ENCODE data around the gene ZNF425. TPM values are rescaled to one million over a fixed set of nuclear protein-coding genes. Genes with fewer than 3 reads are reported as not detected.

ZNF425 gene
- polyA plus RNA-seq, 1 donor: 4.3 TPM

DNA sequence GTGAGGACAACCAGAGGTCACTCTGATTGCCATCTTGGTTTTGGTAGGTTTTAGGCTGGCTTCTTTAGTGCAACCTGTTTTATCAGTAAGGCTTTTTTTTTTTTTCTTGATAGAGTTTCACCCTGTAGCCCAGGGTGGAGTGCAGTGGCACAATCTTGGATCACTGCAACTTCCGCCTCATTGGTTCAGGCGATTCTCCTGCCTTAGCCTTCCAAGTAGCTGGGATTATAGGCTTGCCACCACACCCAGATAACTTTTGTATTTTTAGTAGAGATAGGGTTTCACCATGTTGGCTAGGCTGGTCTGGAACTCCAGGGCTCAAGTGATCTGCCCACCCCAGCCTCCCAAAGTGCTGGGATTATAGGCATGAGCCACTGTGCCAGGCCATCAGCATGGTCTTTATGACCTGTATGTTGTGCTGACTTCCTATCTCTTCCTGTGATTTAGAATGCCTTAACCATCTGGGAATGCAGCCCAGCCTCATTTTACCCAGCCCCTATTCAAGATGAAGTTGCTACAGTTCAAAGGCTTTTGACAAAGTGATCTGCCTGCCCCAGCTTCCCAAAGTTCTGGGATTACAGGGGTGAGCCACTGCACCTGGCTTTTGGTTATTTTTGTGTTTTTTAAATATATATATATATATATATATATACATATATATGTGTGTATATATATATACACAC is 7.0 kb upstream of the ZNF425 start:
- no CpG with 5 or more reads among the region's 2 CpGs for WGBS (ENCODE audit: insufficient coverage, low lambda C conversion rate)
- H3K9me3 ChIP-seq (ENCODE audit: control insufficient read depth, low read depth, low read length): no peaks in the 10 kb centered on the region
- H3K27ac ChIP-seq (ENCODE audit: low read length): no peak overlapping the region
- no peaks in the 10 kb centered on the region for H3K4me1 ChIP-seq (ENCODE audit: control insufficient read depth, insufficient read depth, low read length)
- H3K4me3 ChIP-seq (ENCODE audit: low read length): no peak overlapping the region
- peaks cover 5% of the 10 kb centered on the region for H3K36me3 ChIP-seq (ENCODE audit: control insufficient read depth, insufficient read depth, low read length)
- DNase-seq: no peak
- H3K27me3 ChIP-seq (ENCODE audit: control insufficient read depth, insufficient read depth, low read length): no peaks in the 10 kb centered on the region

GRCh38 chr7:149130572-149131198 is 4.6 kb upstream of the ZNF425 start:
- Histone ChIP-seq H3K9me3 (ENCODE audit: control insufficient read depth, low read depth, low read length) (no peaks in the 10 kb centered on the region), H3K27me3 (ENCODE audit: control insufficient read depth, insufficient read depth, low read length) (no peaks in the 10 kb centered on the region), H3K4me1 (ENCODE audit: control insufficient read depth, insufficient read depth, low read length) (no peaks in the 10 kb centered on the region), H3K4me3 (ENCODE audit: low read length) (no peak overlapping the region), H3K36me3 (ENCODE audit: control insufficient read depth, insufficient read depth, low read length) (peaks cover 5% of the 10 kb centered on the region), H3K27ac (ENCODE audit: low read length) (no peak overlapping the region)
- no peak for DNase-seq
- WGBS (ENCODE audit: insufficient coverage, low lambda C conversion rate): 90% methylated on average over 2 of the region's 5 CpGs

GRCh38 chr7:149126662-149127266 is 640 bp upstream of the ZNF425 start:
- Histone ChIP-seq H3K4me3 (ENCODE audit: low read length) (peak overlapping the region; percentile 100), H3K27me3 (ENCODE audit: control insufficient read depth, insufficient read depth, low read length) (no peaks in the 10 kb centered on the region), H3K4me1 (ENCODE audit: control insufficient read depth, insufficient read depth, low read length) (no peaks in the 10 kb centered on the region), H3K27ac (ENCODE audit: low read length) (peak overlapping the region; percentile 99), H3K36me3 (ENCODE audit: control insufficient read depth, insufficient read depth, low read length) (peaks cover 5% of the 10 kb centered on the region), H3K9me3 (ENCODE audit: control insufficient read depth, low read depth, low read length) (no peaks in the 10 kb centered on the region)
- DNase-seq: peak; percentile 23 to 79
- 0% methylated on average over 1 of the region's 48 CpGs for WGBS (ENCODE audit: insufficient coverage, low lambda C conversion rate)

- H3K4me3 ChIP-seq (ENCODE audit: low read length): peak overlapping the region; percentile 100
- peak in 1 of 2 donors; percentile 50 for DNase-seq
- H3K4me1 ChIP-seq (ENCODE audit: control insufficient read depth, insufficient read depth, low read length): no peaks in the 10 kb centered on the region
- peak overlapping the region; percentile 99 for H3K27ac ChIP-seq (ENCODE audit: low read length)
- H3K36me3 ChIP-seq (ENCODE audit: control insufficient read depth, insufficient read depth, low read length): peaks cover under 1% of the 10 kb centered on the region
- 9% methylated on average over 4 of the region's 21 CpGs for WGBS (ENCODE audit: insufficient coverage, low lambda C conversion rate)
- no peaks in the 10 kb centered on the region for H3K27me3 ChIP-seq (ENCODE audit: control insufficient read depth, insufficient read depth, low read length)
- no peaks in the 10 kb centered on the region for H3K9me3 ChIP-seq (ENCODE audit: control insufficient read depth, low read depth, low read length)
Observed at GRCh38 chr7:149125189-149125862, 798 bp downstream of the ZNF425 start.

DNA sequence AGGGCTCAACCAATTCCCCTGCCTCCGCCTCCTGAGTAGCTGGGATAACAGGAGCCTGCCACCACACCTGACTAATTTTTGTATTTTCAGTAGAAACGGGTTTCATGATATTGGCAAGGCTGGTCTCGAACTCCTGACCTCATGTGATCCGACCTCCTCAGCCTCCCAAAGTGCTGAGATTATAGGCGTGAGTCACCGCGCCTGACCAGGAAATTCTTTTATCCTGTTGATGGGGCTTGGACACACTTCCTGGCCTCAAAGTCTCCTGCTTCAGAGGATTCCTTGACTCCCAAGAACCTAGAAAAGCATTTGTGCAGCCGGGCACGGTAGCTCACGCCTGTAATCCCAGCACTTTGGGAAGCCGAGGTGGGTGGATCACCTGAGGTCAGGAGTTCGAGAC is 16.2 kb downstream of the ZNF425 start:
- H3K4me3 ChIP-seq (ENCODE audit: low read length): no peak overlapping the region
- H3K27me3 ChIP-seq (ENCODE audit: control insufficient read depth, insufficient read depth, low read length): no peaks in the 10 kb centered on the region
- H3K27ac ChIP-seq (ENCODE audit: low read length): no peak overlapping the region
- DNase-seq: no peak
- no peaks in the 10 kb centered on the region for H3K4me1 ChIP-seq (ENCODE audit: control insufficient read depth, insufficient read depth, low read length)
- H3K9me3 ChIP-seq (ENCODE audit: control insufficient read depth, low read depth, low read length): no peaks in the 10 kb centered on the region
- no CpG with 5 or more reads among the region's 12 CpGs for WGBS (ENCODE audit: insufficient coverage, low lambda C conversion rate)
- peaks cover 4% of the 10 kb centered on the region for H3K36me3 ChIP-seq (ENCODE audit: control insufficient read depth, insufficient read depth, low read length)

- H3K27me3 ChIP-seq (ENCODE audit: control insufficient read depth, insufficient read depth, low read length): no peaks in the 10 kb centered on the region
- no peak for DNase-seq
- no peak overlapping the region for H3K27ac ChIP-seq (ENCODE audit: low read length)
- H3K36me3 ChIP-seq (ENCODE audit: control insufficient read depth, insufficient read depth, low read length): peaks cover 18% of the 10 kb centered on the region
- no CpG with 5 or more reads among the region's 25 CpGs for WGBS (ENCODE audit: insufficient coverage, low lambda C conversion rate)
- peaks cover 4% of the 10 kb centered on the region for H3K9me3 ChIP-seq (ENCODE audit: control insufficient read depth, low read depth, low read length)
- H3K4me1 ChIP-seq (ENCODE audit: control insufficient read depth, insufficient read depth, low read length): no peaks in the 10 kb centered on the region
- no peak overlapping the region for H3K4me3 ChIP-seq (ENCODE audit: low read length)
Observed at GRCh38 chr7:149104749-149105148, 21.4 kb downstream of the ZNF425 start.

DNA sequence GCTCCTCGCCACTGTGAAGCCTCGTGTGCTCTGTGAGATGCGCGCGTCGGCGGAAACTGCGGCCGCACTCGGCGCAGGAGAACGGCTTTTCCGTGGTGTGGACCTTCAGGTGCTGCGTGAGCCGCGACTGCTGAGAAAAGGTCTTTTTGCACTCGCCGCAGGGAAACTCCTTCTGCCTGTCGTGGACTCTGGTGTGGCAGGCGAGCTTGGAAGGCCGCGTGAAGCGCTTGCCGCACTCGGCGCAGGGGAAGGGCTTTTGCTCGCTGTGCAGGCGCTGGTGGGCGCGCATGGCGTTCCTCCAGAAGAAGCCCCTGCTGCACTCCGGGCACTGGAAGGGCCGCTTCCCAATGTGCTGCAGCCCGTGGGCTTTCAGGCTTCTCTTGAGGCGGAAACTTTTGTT is 21.9 kb downstream of the ZNF425 start:
- DNase-seq: no peak
- Histone ChIP-seq H3K27ac (ENCODE audit: low read length) (no peak overlapping the region), H3K4me3 (ENCODE audit: low read length) (no peak overlapping the region), H3K36me3 (ENCODE audit: control insufficient read depth, insufficient read depth, low read length) (peaks cover 18% of the 10 kb centered on the region), H3K27me3 (ENCODE audit: control insufficient read depth, insufficient read depth, low read length) (no peaks in the 10 kb centered on the region), H3K4me1 (ENCODE audit: control insufficient read depth, insufficient read depth, low read length) (no peaks in the 10 kb centered on the region), H3K9me3 (ENCODE audit: control insufficient read depth, low read depth, low read length) (peaks cover 4% of the 10 kb centered on the region)
- no CpG with 5 or more reads among the region's 35 CpGs for WGBS (ENCODE audit: insufficient coverage, low lambda C conversion rate)

DNA sequence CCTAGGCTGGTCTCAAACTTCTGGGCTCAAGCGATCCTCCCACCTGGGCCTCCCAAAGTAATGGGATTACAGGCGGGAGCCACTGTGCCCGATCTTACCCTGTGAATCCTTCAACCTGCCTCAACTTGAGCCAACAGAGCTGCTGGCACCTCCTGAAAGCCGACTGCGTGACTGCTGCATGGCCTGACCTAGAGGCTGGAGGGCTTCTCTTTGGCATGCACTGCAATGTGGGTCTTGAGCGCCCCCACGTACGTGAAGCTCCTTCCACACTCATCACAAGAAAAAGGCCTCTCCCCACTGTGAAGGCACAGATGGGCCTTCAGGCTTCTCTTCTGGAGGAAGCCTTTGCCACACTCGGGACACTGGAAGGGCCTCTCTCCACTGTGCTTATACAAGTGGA is 22.7 kb downstream of the ZNF425 start:
- 100% methylated on average over 1 of the region's 9 CpGs for WGBS (ENCODE audit: insufficient coverage, low lambda C conversion rate)
- no peaks in the 10 kb centered on the region for H3K4me1 ChIP-seq (ENCODE audit: control insufficient read depth, insufficient read depth, low read length)
- no peak overlapping the region for H3K27ac ChIP-seq (ENCODE audit: low read length)
- H3K27me3 ChIP-seq (ENCODE audit: control insufficient read depth, insufficient read depth, low read length): no peaks in the 10 kb centered on the region
- H3K9me3 ChIP-seq (ENCODE audit: control insufficient read depth, low read depth, low read length): peaks cover 4% of the 10 kb centered on the region
- DNase-seq: no peak
- H3K4me3 ChIP-seq (ENCODE audit: low read length): no peak overlapping the region
- H3K36me3 ChIP-seq (ENCODE audit: control insufficient read depth, insufficient read depth, low read length): peaks cover 18% of the 10 kb centered on the region

GRCh38 chr7:149102666-149103065 is 23.5 kb downstream of the ZNF425 start:
- no peak for DNase-seq
- WGBS (ENCODE audit: insufficient coverage, low lambda C conversion rate): no CpG with 5 or more reads among the region's 1 CpG
- no peak overlapping the region for H3K4me3 ChIP-seq (ENCODE audit: low read length)

GRCh38 chr7:149100821-149101220 is 25.3 kb downstream of the ZNF425 start:
- 71% methylated on average over 1 of the region's 2 CpGs for WGBS (ENCODE audit: insufficient coverage, low lambda C conversion rate)
- Histone ChIP-seq H3K27ac (ENCODE audit: low read length) (no peak overlapping the region), H3K9me3 (ENCODE audit: control insufficient read depth, low read depth, low read length) (peaks cover 4% of the 10 kb centered on the region), H3K4me1 (ENCODE audit: control insufficient read depth, insufficient read depth, low read length) (no peaks in the 10 kb centered on the region), H3K4me3 (ENCODE audit: low read length) (no peak overlapping the region), H3K36me3 (ENCODE audit: control insufficient read depth, insufficient read depth, low read length) (peaks cover 18% of the 10 kb centered on the region), H3K27me3 (ENCODE audit: control insufficient read depth, insufficient read depth, low read length) (no peaks in the 10 kb centered on the region)
- DNase-seq: no peak

More at GRCh38 chr7:149102666-149103065, 23.5 kb downstream of the ZNF425 start:
- no peaks in the 10 kb centered on the region for H3K27me3 ChIP-seq (ENCODE audit: control insufficient read depth, insufficient read depth, low read length)
- H3K9me3 ChIP-seq (ENCODE audit: control insufficient read depth, low read depth, low read length): peaks cover 4% of the 10 kb centered on the region
- peaks cover 18% of the 10 kb centered on the region for H3K36me3 ChIP-seq (ENCODE audit: control insufficient read depth, insufficient read depth, low read length)
- H3K4me1 ChIP-seq (ENCODE audit: control insufficient read depth, insufficient read depth, low read length): no peaks in the 10 kb centered on the region
- no peak overlapping the region for H3K27ac ChIP-seq (ENCODE audit: low read length)

All from large intestine (tissue), 3 donors.